KMS-11 (cell line): ENCODE measurements around the gene NFASC.

Source experiments
- H2AFZ ChIP-seq: fragments of 200-600 bp; sonication (generic); 2 replicates; pipeline ENCODE4 v1.6.1; 2016; ENCODE audit warnings: antibody characterized with exemption, mixed run types, low read depth
- H3K27ac ChIP-seq: fragments of 200-600 bp; sonication (generic); 2 replicates; pipeline ENCODE4 v1.6.1; 2016; ENCODE audit warnings: mild to moderate bottlenecking, mixed run types
- H3K27me3 ChIP-seq: fragments of 200-600 bp; sonication (generic); 2 replicates; pipeline ENCODE4 v1.6.1; 2017; ENCODE audit warnings: mild to moderate bottlenecking, low read depth, mixed run types, moderate library complexity; ENCODE audit not compliant: insufficient read depth
- H3K36me3 ChIP-seq: fragments of 200-600 bp; sonication (generic); 2 replicates; pipeline ENCODE4 v1.6.1; 2017; ENCODE audit warnings: mild to moderate bottlenecking, mixed run types; ENCODE audit not compliant: insufficient read depth
- H3K4me1 ChIP-seq: fragments of 200-600 bp; sonication (generic); 2 replicates; pipeline ENCODE4 v1.6.1; 2016; ENCODE audit warnings: mild to moderate bottlenecking, low read depth, mixed run types; ENCODE audit not compliant: poor library complexity, severe bottlenecking
- H3K4me2 ChIP-seq: fragments of 200-600 bp; sonication (generic); 2 replicates; pipeline ENCODE4 v1.7.0; 2016; ENCODE audit warnings: mild to moderate bottlenecking, mixed run types
- H3K4me3 ChIP-seq: fragments of 200-600 bp; sonication (generic); IDR thresholded peaks from 2 replicates; pipeline ENCODE4 v1.6.1; 2017; ENCODE audit warnings: low read depth, low read length, mixed read lengths; ENCODE audit not compliant: insufficient read depth
- H3K79me2 ChIP-seq: fragments of 200-600 bp; sonication (generic); 2 replicates; pipeline ENCODE4 v1.6.1; 2016; ENCODE audit warnings: low read depth, mixed run types; ENCODE audit not compliant: insufficient read depth
- H3K9ac ChIP-seq: fragments of 200-600 bp; sonication (generic); 2 replicates; pipeline ENCODE4 v1.6.1; 2016; ENCODE audit warnings: mild to moderate bottlenecking, mixed run types
- H4K20me1 ChIP-seq: fragments of 200-600 bp; sonication (generic); 2 replicates; pipeline ENCODE4 v1.6.1; 2016; ENCODE audit warnings: mild to moderate bottlenecking, mixed run types; ENCODE audit not compliant: insufficient read depth
- CTCF ChIP-seq: fragments of 200-600 bp; sonication (generic); conservative IDR thresholded peaks from 2 replicates; pipeline ENCODE4 v1.6.1; 2017; ENCODE audit warnings: low read depth, mild to moderate bottlenecking, antibody characterized with exemption, low read length, moderate library complexity, mixed read lengths

The NFASC gene

GRCh38 chr1:204947338-204947737 lies 76.7 kb downstream of the NFASC start:
- H3K79me2 ChIP-seq: no peaks in the 10 kb centered on the region
- no peaks in the 10 kb centered on the region for H4K20me1 ChIP-seq
- no peaks in the 10 kb centered on the region for H3K36me3 ChIP-seq
- no peak overlapping the region for H2AFZ ChIP-seq
- H3K4me3 ChIP-seq: no peak overlapping the region
- H3K9ac ChIP-seq: no peak overlapping the region
- no peak overlapping the region for H3K4me2 ChIP-seq
- no peak for TF ChIP-seq CTCF
- no peaks in the 10 kb centered on the region for H3K4me1 ChIP-seq
- no peak overlapping the region for H3K27ac ChIP-seq
- H3K27me3 ChIP-seq: peaks cover 9% of the 10 kb centered on the region; the same call in 1 of the 2 replicates

- Histone ChIP-seq H3K4me3 (no peak overlapping the region), H3K4me2 (no peak overlapping the region), H3K27me3 (peaks cover 9% of the 10 kb centered on the region; the same call in 1 of the 2 replicates), H3K27ac (no peak overlapping the region), H3K9ac (no peak overlapping the region), H2AFZ (no peak overlapping the region), H4K20me1 (no peaks in the 10 kb centered on the region), H3K36me3 (no peaks in the 10 kb centered on the region), H3K4me1 (no peaks in the 10 kb centered on the region), H3K79me2 (no peaks in the 10 kb centered on the region)
- no peak for TF ChIP-seq CTCF
These were observed 77.1 kb downstream of the NFASC start for GRCh38 chr1:204947747-204948146.

- no peak overlapping the region for H3K4me3 ChIP-seq
- H3K9ac ChIP-seq: no peak overlapping the region
- H2AFZ ChIP-seq: no peak overlapping the region
- H3K4me1 ChIP-seq: no peaks in the 10 kb centered on the region
- TF ChIP-seq CTCF: no peak
- no peaks in the 10 kb centered on the region for H3K36me3 ChIP-seq
- H3K79me2 ChIP-seq: no peaks in the 10 kb centered on the region
- H4K20me1 ChIP-seq: no peaks in the 10 kb centered on the region
- H3K4me2 ChIP-seq: no peak overlapping the region
- peaks cover 16% of the 10 kb centered on the region; the same call in 1 of the 2 replicates for H3K27me3 ChIP-seq
- H3K27ac ChIP-seq: no peak overlapping the region
These were observed 79.8 kb downstream of the NFASC start for GRCh38 chr1:204950353-204951001.

- TF ChIP-seq CTCF: no peak
- H3K9ac ChIP-seq: no peak overlapping the region
- H4K20me1 ChIP-seq: no peaks in the 10 kb centered on the region
- peaks cover 10% of the 10 kb centered on the region for H3K4me1 ChIP-seq
- H3K4me3 ChIP-seq: no peak overlapping the region
- no peak overlapping the region for H2AFZ ChIP-seq
- no peaks in the 10 kb centered on the region for H3K36me3 ChIP-seq
- H3K27me3 ChIP-seq: peaks cover 7% of the 10 kb centered on the region; the same call in 1 of the 2 replicates
- H3K27ac ChIP-seq: no peak overlapping the region
- no peaks in the 10 kb centered on the region for H3K79me2 ChIP-seq
- no peak overlapping the region for H3K4me2 ChIP-seq
These were observed 88.0 kb downstream of the NFASC start for GRCh38 chr1:204958317-204959307.
